Breast epithelium (tissue), 4 donors: ENCODE measurements around the gene SPOCK3. TPM values are rescaled to one million over a fixed set of nuclear protein-coding genes. Genes with fewer than 3 reads are reported as not detected.

Experiments
- DNase-seq, 2 donors: peaks; one replicate each; pipeline ENCODE4 v3.0.0-alpha.2; 2019; ENCODE audit warnings: low spot score in 2 of 2
- H3K27ac ChIP-seq, 2 donors: fragments of 200-600 bp; sonication (generic) in 1 of 2; one replicate each; pipeline ENCODE4 v1.5.1; 2016 to 2019; ENCODE audit warnings: mild to moderate bottlenecking in 1 of 2
- H3K27me3 ChIP-seq, 2 donors: fragments of 200-600 bp; sonication (generic) in 1 of 2; one replicate each; pipeline versions ENCODE4 v1.5.1 to v1.6.0; 2017 to 2019; ENCODE audit warnings: control low read depth in 1 of 2, mild to moderate bottlenecking in 1 of 2
- H3K36me3 ChIP-seq: fragments of 200-600 bp; one replicate; pipeline ENCODE4 v1.5.1; 2019
- H3K4me1 ChIP-seq, 2 donors: fragments of 200-600 bp; sonication (generic); one replicate each; pipeline ENCODE4 v1.5.1; 2016 to 2019; ENCODE audit warnings: control low read depth in 1 of 2
- H3K4me3 ChIP-seq, 3 donors: fragments of 200-600 bp; sonication (generic); 1 replicate in 2 of 3; 2 replicates in 1 of 3; pipeline ENCODE4 v1.5.1; 2016 to 2019; ENCODE audit warnings: mild to moderate bottlenecking in 3 of 3, moderate library complexity in 2 of 3
- H3K9me3 ChIP-seq, 2 donors: fragments of 200-600 bp; sonication (generic) in 1 of 2; one replicate each; pipeline ENCODE4 v1.5.1; 2016 to 2019; ENCODE audit warnings: control low read depth in 1 of 2
- POLR2A ChIP-seq: fragments of 450-650 bp; IDR thresholded peaks from one replicate; pipeline ENCODE4 v1.6.1; 2016; ENCODE audit warnings: antibody characterized with exemption, mild to moderate bottlenecking, moderate library complexity
- POLR2AphosphoS5 ChIP-seq, 3 donors: sonication (generic); formaldehyde crosslinking; IDR thresholded peaks; one replicate each; pipeline ENCODE4 v1.6.1; 2017; ENCODE audit warnings: antibody characterized with exemption in 3 of 3
- intact Hi-C: fragments of 100-400 bp; cut with DNase I; formaldehyde crosslinking; loops from one replicate; pipeline ENCODE4 v1.15.1; 2023; ENCODE audit warnings: low total_unique reads
- total RNA-seq, 3 donors: library from RNA; depleted of rRNA; stranded (reverse); fragments of >200 nt; gene quantifications; one replicate each; pipeline ENCODE4 v1.1.0, GENCODE V29; 2016
- TF ChIP-seq, protein P1 (sequence below), 3 donors: fragments of 450-650 bp; IDR thresholded peaks; one replicate each; pipeline ENCODE4 v1.5.1; 2016 to 2017; ENCODE audit warnings: antibody characterized with exemption in 3 of 3, mild to moderate bottlenecking in 3 of 3, moderate library complexity in 3 of 3

The SPOCK3 gene
- total RNA-seq, 3 donors from 2014 or later = 2.8 TPM; not detected in 2

DNA sequence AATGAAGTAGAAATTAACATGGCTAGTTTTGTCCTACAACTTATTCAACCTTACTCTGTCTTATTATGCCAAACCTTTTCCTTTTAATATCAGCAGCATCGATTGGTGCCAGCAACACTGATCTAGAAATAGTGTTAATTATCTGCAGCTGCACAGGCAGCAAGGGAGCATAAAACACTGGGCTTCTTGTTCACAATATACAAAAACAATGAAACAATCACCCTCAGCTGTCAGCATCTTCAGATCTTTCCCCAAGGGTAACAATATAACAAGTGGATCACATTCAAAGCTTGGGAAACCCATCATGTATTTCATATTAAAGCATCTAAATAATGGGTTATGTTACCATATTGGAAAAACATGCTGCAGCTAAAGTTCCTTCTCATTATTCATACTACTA, 238.1 kb downstream of the SPOCK3 start:
- H3K27me3 ChIP-seq = no peaks in the 10 kb centered on the region
- H3K36me3 ChIP-seq = no peaks in the 10 kb centered on the region
- no peaks in the 10 kb centered on the region for H3K9me3 ChIP-seq
- no peak for TF ChIP-seq POLR2A
- TF ChIP-seq POLR2AphosphoS5 (IDR thresholded peaks at IDR 0.05) = no peak
- TF ChIP-seq, protein P1, sequence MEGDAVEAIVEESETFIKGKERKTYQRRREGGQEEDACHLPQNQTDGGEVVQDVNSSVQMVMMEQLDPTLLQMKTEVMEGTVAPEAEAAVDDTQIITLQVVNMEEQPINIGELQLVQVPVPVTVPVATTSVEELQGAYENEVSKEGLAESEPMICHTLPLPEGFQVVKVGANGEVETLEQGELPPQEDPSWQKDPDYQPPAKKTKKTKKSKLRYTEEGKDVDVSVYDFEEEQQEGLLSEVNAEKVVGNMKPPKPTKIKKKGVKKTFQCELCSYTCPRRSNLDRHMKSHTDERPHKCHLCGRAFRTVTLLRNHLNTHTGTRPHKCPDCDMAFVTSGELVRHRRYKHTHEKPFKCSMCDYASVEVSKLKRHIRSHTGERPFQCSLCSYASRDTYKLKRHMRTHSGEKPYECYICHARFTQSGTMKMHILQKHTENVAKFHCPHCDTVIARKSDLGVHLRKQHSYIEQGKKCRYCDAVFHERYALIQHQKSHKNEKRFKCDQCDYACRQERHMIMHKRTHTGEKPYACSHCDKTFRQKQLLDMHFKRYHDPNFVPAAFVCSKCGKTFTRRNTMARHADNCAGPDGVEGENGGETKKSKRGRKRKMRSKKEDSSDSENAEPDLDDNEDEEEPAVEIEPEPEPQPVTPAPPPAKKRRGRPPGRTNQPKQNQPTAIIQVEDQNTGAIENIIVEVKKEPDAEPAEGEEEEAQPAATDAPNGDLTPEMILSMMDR (IDR thresholded peaks at IDR 0.05) = no peak
- no peak overlapping the region for H3K27ac ChIP-seq
- DNase-seq = no peak
- intact Hi-C loops = no loop called here
- H3K4me1 ChIP-seq = no peaks in the 10 kb centered on the region
- H3K4me3 ChIP-seq = no peak overlapping the region

DNA sequence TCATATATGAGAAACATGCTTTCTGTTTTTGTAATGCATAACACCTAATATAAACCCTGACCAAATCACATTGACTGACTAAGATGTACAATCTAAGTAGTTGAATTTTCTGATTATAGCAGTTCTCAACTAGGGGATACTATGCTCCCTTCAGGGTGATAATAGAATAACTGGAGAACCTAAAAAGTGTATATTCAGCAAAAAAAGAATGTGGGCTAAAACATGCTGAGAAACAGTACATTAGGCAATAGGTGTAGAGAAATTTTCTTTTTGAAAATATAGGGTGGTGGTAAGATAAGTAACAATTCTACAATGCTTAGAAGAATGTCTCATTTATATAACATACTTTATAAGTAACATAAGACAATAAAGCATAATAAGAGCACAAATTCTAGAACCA, 239.6 kb downstream of the SPOCK3 start:
- Histone ChIP-seq H3K4me1 (no peaks in the 10 kb centered on the region), H3K4me3 (no peak overlapping the region), H3K9me3 (no peaks in the 10 kb centered on the region), H3K27ac (no peak overlapping the region), H3K36me3 (no peaks in the 10 kb centered on the region), H3K27me3 (no peaks in the 10 kb centered on the region)
- intact Hi-C loops = no loop called here
- TF ChIP-seq POLR2A (no peak), POLR2AphosphoS5 (IDR thresholded peaks at IDR 0.05) (no peak)
- TF ChIP-seq, protein P1 (IDR thresholded peaks at IDR 0.05) = no peak
- no peak for DNase-seq

DNA sequence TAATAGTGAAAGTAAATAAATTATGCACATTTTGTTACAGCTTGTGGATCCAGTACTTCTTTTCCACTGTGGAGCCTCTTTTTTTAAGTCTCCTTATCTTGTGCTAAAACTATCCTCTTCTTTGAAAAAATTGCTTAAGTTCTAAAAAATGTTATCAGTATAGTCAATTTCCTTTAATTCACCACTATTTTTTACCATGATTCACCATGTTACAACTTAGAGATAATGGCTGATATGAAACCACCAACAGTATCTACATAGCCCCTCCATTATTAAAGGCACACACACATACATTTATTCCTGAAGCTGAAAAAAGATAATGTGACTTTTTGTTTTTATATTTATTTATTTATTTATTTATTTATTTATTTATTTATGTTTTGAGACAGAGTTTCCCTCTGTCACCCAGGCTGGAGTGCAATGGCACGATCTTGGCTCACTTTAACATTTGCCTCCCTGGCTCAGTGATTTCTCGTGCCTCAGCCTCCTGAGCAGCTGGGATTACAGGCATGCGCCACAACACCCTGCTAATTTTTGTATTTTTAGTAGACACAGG, 243.2 kb downstream of the SPOCK3 start:
- intact Hi-C loops = no loop called here
- H3K4me3 ChIP-seq = no peak overlapping the region
- no peaks in the 10 kb centered on the region for H3K27me3 ChIP-seq
- H3K4me1 ChIP-seq = no peaks in the 10 kb centered on the region
- H3K27ac ChIP-seq = no peak overlapping the region
- TF ChIP-seq POLR2AphosphoS5 (IDR thresholded peaks at IDR 0.05) (no peak), POLR2A (no peak)
- TF ChIP-seq, protein P1 (IDR thresholded peaks at IDR 0.05) = no peak
- no peak for DNase-seq
- no peaks in the 10 kb centered on the region for H3K9me3 ChIP-seq
- H3K36me3 ChIP-seq = no peaks in the 10 kb centered on the region

DNA sequence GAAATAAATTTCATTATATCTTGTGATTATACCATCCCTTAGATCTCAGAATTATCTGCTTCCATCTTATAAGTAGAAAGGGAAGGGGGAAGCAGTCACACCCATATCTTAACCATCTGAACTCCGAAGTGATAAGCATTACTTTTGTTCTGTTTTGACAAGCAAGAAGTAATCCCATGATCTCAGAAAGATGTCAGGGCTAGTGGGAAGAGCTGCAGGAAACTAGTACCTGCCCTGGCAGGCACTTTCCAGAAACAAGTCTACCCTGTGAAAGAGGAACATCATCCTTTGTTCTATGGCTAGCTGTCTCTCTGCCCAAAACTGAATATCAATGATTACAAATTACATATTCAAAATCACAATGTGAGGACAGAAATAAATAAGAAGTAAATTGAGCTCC, 244.4 kb downstream of the SPOCK3 start:
- Histone ChIP-seq H3K9me3 (no peaks in the 10 kb centered on the region), H3K27ac (no peak overlapping the region), H3K4me3 (no peak overlapping the region), H3K36me3 (no peaks in the 10 kb centered on the region), H3K4me1 (no peaks in the 10 kb centered on the region), H3K27me3 (no peaks in the 10 kb centered on the region)
- no peak for TF ChIP-seq POLR2A
- TF ChIP-seq, protein P1 (IDR thresholded peaks at IDR 0.05) = no peak
- no peak for TF ChIP-seq POLR2AphosphoS5 (IDR thresholded peaks at IDR 0.05)
- intact Hi-C loops = no loop called here
- no peak for DNase-seq

DNA sequence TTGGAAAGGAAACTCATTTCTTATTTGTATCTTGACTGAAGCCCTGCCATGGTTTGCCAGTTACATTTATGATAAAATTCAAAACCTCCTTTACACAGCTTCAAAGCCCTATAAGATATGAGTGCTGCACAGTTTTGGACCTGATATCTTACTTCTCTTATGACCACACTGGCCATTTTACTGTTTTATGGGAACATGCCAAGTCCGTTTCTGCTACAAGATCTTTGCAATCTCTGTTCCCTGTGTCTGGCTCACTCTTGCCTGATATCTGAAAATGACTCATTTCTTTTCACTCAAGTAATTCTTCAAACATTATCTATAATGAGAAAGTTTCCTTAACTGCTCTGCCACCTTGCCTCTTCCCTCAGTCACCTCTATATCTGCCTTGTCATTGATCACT, 247.3 kb downstream of the SPOCK3 start:
- H3K27me3 ChIP-seq = no peaks in the 10 kb centered on the region
- H3K9me3 ChIP-seq = no peaks in the 10 kb centered on the region
- TF ChIP-seq, protein P1 (IDR thresholded peaks at IDR 0.05) = no peak
- no peak for TF ChIP-seq POLR2A
- no peak for TF ChIP-seq POLR2AphosphoS5 (IDR thresholded peaks at IDR 0.05)
- no peak overlapping the region for H3K4me3 ChIP-seq
- no peaks in the 10 kb centered on the region for H3K36me3 ChIP-seq
- intact Hi-C loops = no loop called here
- no peak overlapping the region for H3K27ac ChIP-seq
- no peak for DNase-seq
- no peaks in the 10 kb centered on the region for H3K4me1 ChIP-seq
